H9 (cell line): ENCODE measurements around the gene NDUFB2. TPM values are rescaled to one million over a fixed set of nuclear protein-coding genes. Genes with fewer than 3 reads are reported as not detected.
A peak's percentile ranks its signal among the peaks of the same experiment; 100 is the strongest.

Experiments
- DNase-seq: peaks from one replicate; pipeline ENCODE4 v3.0.0-alpha.2; 2017
- H2AFZ ChIP-seq: one replicate; pipeline ENCODE4 v1.6.1; 2013; ENCODE audit warnings: mild to moderate bottlenecking, low read length, control low read depth, moderate library complexity
- H2AK5ac ChIP-seq: 2 replicates; pipeline ENCODE4 v1.6.1; 2013; ENCODE audit warnings: low read length, control low read depth, mixed read lengths; ENCODE audit not compliant: insufficient read length
- H2BK120ac ChIP-seq: one replicate; pipeline ENCODE4 v1.6.1; 2013; ENCODE audit warnings: low read depth, mild to moderate bottlenecking, low read length, control low read depth, inconsistent platforms; ENCODE audit not compliant: poor library complexity, severe bottlenecking
- H2BK12ac ChIP-seq: 2 replicates; pipeline ENCODE4 v1.6.1; 2013; ENCODE audit warnings: low read length, control low read depth, mixed read lengths, low read depth; ENCODE audit not compliant: insufficient read length
- H2BK15ac ChIP-seq: 2 replicates; pipeline ENCODE4 v1.6.1; 2013; ENCODE audit warnings: low read depth, low read length, control low read depth
- H2BK20ac ChIP-seq: one replicate; pipeline ENCODE4 v1.6.1; 2013; ENCODE audit warnings: low read depth, mild to moderate bottlenecking, low read length, control low read depth, inconsistent platforms; ENCODE audit not compliant: poor library complexity, severe bottlenecking
- H2BK5ac ChIP-seq: 2 replicates; pipeline ENCODE4 v1.6.1; 2013; ENCODE audit warnings: low read length, control low read depth, mixed read lengths; ENCODE audit not compliant: insufficient read length
- H3K14ac ChIP-seq: 2 replicates; pipeline ENCODE4 v1.6.1; 2013; ENCODE audit warnings: low read length, control low read depth; ENCODE audit not compliant: insufficient read depth
- H3K18ac ChIP-seq: 2 replicates; pipeline ENCODE4 v1.6.1; 2013; ENCODE audit warnings: low read depth, mild to moderate bottlenecking, mixed read lengths, low read length, control low read depth; ENCODE audit not compliant: insufficient read length
- H3K23ac ChIP-seq: 2 replicates; pipeline ENCODE4 v1.6.1; 2013; ENCODE audit warnings: low read length, control low read depth, mixed read lengths, low read depth; ENCODE audit not compliant: insufficient read length
- H3K23me2 ChIP-seq: 2 replicates; pipeline ENCODE4 v1.6.1; 2013; ENCODE audit warnings: low read depth, mild to moderate bottlenecking, mixed read lengths, low read length, control low read depth; ENCODE audit not compliant: insufficient read length, poor library complexity, severe bottlenecking
- H3K27ac ChIP-seq: 2 replicates; pipeline ENCODE4 v1.5.1; 2013; ENCODE audit warnings: low read length, control low read depth, mixed read lengths, low read depth; ENCODE audit not compliant: insufficient read length
- H3K27me3 ChIP-seq: 2 replicates; pipeline ENCODE4 v1.6.1; 2013; ENCODE audit warnings: low read length, control low read depth, inconsistent platforms; ENCODE audit not compliant: insufficient read depth
- H3K4ac ChIP-seq: 2 replicates; pipeline ENCODE4 v1.6.1; 2013; ENCODE audit warnings: low read depth, mild to moderate bottlenecking, control low read depth, inconsistent platforms, low read length, moderate library complexity
- H3K4me1 ChIP-seq: 2 replicates; pipeline ENCODE4 v1.6.1; 2013; ENCODE audit warnings: low read length, control low read depth, inconsistent platforms; ENCODE audit not compliant: insufficient read depth
- H3K4me2 ChIP-seq: 2 replicates; pipeline ENCODE4 v1.6.1; 2013; ENCODE audit warnings: low read length, control low read depth, mixed read lengths; ENCODE audit not compliant: insufficient read length, insufficient read depth
- H3K56ac ChIP-seq: 2 replicates; pipeline ENCODE4 v1.6.1; 2013; ENCODE audit warnings: low read depth, mild to moderate bottlenecking, mixed read lengths, low read length, control low read depth; ENCODE audit not compliant: insufficient read length
- H3K79me1 ChIP-seq: 2 replicates; pipeline ENCODE4 v1.6.1; 2013; ENCODE audit warnings: low read depth, mild to moderate bottlenecking, moderate library complexity, low read length, control low read depth, inconsistent platforms; ENCODE audit not compliant: insufficient read depth, poor library complexity, severe bottlenecking
- H3K79me2 ChIP-seq: 2 replicates; pipeline ENCODE4 v1.6.1; 2013; ENCODE audit warnings: low read length, control low read depth, inconsistent platforms; ENCODE audit not compliant: insufficient read depth
- H3K9ac ChIP-seq: 2 replicates; pipeline ENCODE4 v1.6.1; 2013; ENCODE audit warnings: low read length, control low read depth, mixed read lengths; ENCODE audit not compliant: insufficient read length; ENCODE audit errors: extremely low read depth
- H3K9me3 ChIP-seq: one replicate; pipeline ENCODE4 v1.6.1; 2013; ENCODE audit warnings: low read depth, low read length, inconsistent platforms; ENCODE audit not compliant: control insufficient read depth
- H3T11ph ChIP-seq: one replicate; pipeline ENCODE4 v1.6.1; 2013; ENCODE audit warnings: mild to moderate bottlenecking, low read length, control low read depth, inconsistent platforms
- H4K20me1 ChIP-seq: one replicate; pipeline ENCODE4 v1.6.1; 2013; ENCODE audit not compliant: control insufficient read depth, insufficient read length, insufficient read depth
- H4K5ac ChIP-seq: 2 replicates; pipeline ENCODE4 v1.6.1; 2013; ENCODE audit warnings: low read depth, mild to moderate bottlenecking, mixed read lengths, low read length, control low read depth; ENCODE audit not compliant: insufficient read length
- H4K8ac ChIP-seq: replicated peaks from 2 replicates; pipeline ENCODE4 v1.6.1; 2013; ENCODE audit warnings: low read length, control low read depth, mixed read lengths, low read depth; ENCODE audit not compliant: insufficient read length
- H4K91ac ChIP-seq: 2 replicates; pipeline ENCODE4 v1.6.1; 2013; ENCODE audit warnings: low read depth, mild to moderate bottlenecking, moderate library complexity, mixed read lengths, low read length, control low read depth; ENCODE audit not compliant: insufficient read length
- H3K27ac Mint-ChIP-seq, 3 experiments: 2 replicates in 2 of 3; 3 replicates in 1 of 3; pipeline ENCODE4 v1.8.0; 2020 to 2021; ENCODE audit warnings: mixed read lengths in 3 of 3, mild to moderate bottlenecking in 1 of 3, moderate library complexity in 1 of 3
- H3K27me3 Mint-ChIP-seq: 2 replicates; pipeline ENCODE4 v1.8.0; 2021; ENCODE audit warnings: low read depth, mild to moderate bottlenecking, moderate library complexity, mixed read lengths
- H3K36me3 Mint-ChIP-seq, 3 experiments: 2 replicates in 2 of 3; 3 replicates in 1 of 3; pipeline ENCODE4 v1.8.0; 2020 to 2021; ENCODE audit warnings: low read depth in 3 of 3, mixed read lengths in 3 of 3; ENCODE audit not compliant: insufficient read depth in 1 of 3
- H3K4me1 Mint-ChIP-seq, 2 experiments: 2 replicates each; pipeline ENCODE4 v1.8.0; 2020; ENCODE audit warnings: mixed read lengths in 2 of 2
- H3K4me3 Mint-ChIP-seq, 2 experiments: 2 replicates in 1 of 2; 3 replicates in 1 of 2; pipeline ENCODE4 v1.8.0; 2020 to 2021; ENCODE audit warnings: mild to moderate bottlenecking in 2 of 2, mixed read lengths in 2 of 2, moderate library complexity in 1 of 2
- H3K9me3 Mint-ChIP-seq, 2 experiments: 2 replicates in 1 of 2; 3 replicates in 1 of 2; pipeline ENCODE4 v1.8.0; 2020; ENCODE audit warnings: mild to moderate bottlenecking in 2 of 2, mixed read lengths in 2 of 2, moderate library complexity in 1 of 2
- CTCF ChIP-seq: fragments of 200-600 bp; sonication (generic); conservative IDR thresholded peaks from 3 replicates; pipeline ENCODE4 v1.8.0; 2021; ENCODE audit warnings: antibody characterized with exemption, mild to moderate bottlenecking
- WGBS: extraction: QIAGEN DNeasy Blood & Tissue Kit; methylation state at CpG from one replicate; pipeline ENCODE4 v1.1.7; 2013; ENCODE audit warnings: missing lambda C conversion rate, low lambda C conversion rate, mixed read lengths; ENCODE audit not compliant: insufficient read length; ENCODE audit errors: extremely low coverage; 5-methylcytosine and 5-hydroxymethylcytosine counted together
- total RNA-seq: library from RNA; stranded (reverse); gene quantifications from 2 replicates; pipeline ENCODE4 v1.2.1, GENCODE V29; 2021

Gene NDUFB2
- total RNA-seq, 1 experiment from 2014 or later: 177 TPM

GRCh38 chr7:140688341-140688740 lies 8.2 kb upstream of the NDUFB2 start:
- no peak overlapping the region for H2BK5ac ChIP-seq
- no peak overlapping the region for H2AFZ ChIP-seq
- H2AK5ac ChIP-seq: no peak overlapping the region
- peaks cover 0 to 10% (median 3%) of the 10 kb centered on the region in 3 experiments; a peak in 3 of 7 replicates for H3K36me3 Mint-ChIP-seq
- no peak for TF ChIP-seq CTCF
- no peaks in the 10 kb centered on the region for H3K4me1 ChIP-seq
- H3K27ac ChIP-seq: no peak overlapping the region
- no peak overlapping the region for H4K91ac ChIP-seq
- no CpG with 5 or more reads among the region's 6 CpGs for WGBS
- H3K27ac Mint-ChIP-seq: peak overlapping the region in 2 of 3 experiments; percentile 39 to 86; a peak in 3 of 7 replicates
- no peaks in the 10 kb centered on the region for H4K20me1 ChIP-seq
- no peaks in the 10 kb centered on the region for H3K79me2 ChIP-seq
- no peaks in the 10 kb centered on the region for H3K27me3 ChIP-seq
- no peak overlapping the region for H2BK20ac ChIP-seq
- no peak overlapping the region for H3K4me2 ChIP-seq
- H3K9ac ChIP-seq: no peak overlapping the region
- DNase-seq: no peak
- H3K56ac ChIP-seq: no peak overlapping the region
- H3K27me3 Mint-ChIP-seq: no peaks in the 10 kb centered on the region; the same call in 1 of the 2 replicates
- H4K8ac ChIP-seq: no peak overlapping the region
- no peak overlapping the region for H3K4me3 Mint-ChIP-seq
- no peak overlapping the region for H3T11ph ChIP-seq
- H3K23me2 ChIP-seq: no peaks in the 10 kb centered on the region
- no peak overlapping the region for H3K14ac ChIP-seq
- H3K4ac ChIP-seq: no peak overlapping the region
- no peak overlapping the region for H3K18ac ChIP-seq
- no peak overlapping the region for H2BK15ac ChIP-seq
- H3K9me3 ChIP-seq: no peaks in the 10 kb centered on the region
- H3K23ac ChIP-seq: no peak overlapping the region
- no peak overlapping the region for H2BK12ac ChIP-seq
- H4K5ac ChIP-seq: no peak overlapping the region
- peaks cover 0 to 7% of the 10 kb centered on the region in 2 experiments; a peak in 2 of 4 replicates for H3K4me1 Mint-ChIP-seq
- no peaks in the 10 kb centered on the region for H3K79me1 ChIP-seq
- no peaks in the 10 kb centered on the region for H3K9me3 Mint-ChIP-seq
- H2BK120ac ChIP-seq: no peak overlapping the region
